GM18498 (cell line): Measurements from ENCODE around the gene NRL.

Source experiments
- ATAC-seq: cut with Tn5 transposase; IDR thresholded peaks from one replicate; pipeline ENCODE4 v1.9.1; 2021; ENCODE audit warnings: mild to moderate bottlenecking, moderate library complexity; ENCODE audit not compliant: unreplicated experiment

Gene NRL

DNA sequence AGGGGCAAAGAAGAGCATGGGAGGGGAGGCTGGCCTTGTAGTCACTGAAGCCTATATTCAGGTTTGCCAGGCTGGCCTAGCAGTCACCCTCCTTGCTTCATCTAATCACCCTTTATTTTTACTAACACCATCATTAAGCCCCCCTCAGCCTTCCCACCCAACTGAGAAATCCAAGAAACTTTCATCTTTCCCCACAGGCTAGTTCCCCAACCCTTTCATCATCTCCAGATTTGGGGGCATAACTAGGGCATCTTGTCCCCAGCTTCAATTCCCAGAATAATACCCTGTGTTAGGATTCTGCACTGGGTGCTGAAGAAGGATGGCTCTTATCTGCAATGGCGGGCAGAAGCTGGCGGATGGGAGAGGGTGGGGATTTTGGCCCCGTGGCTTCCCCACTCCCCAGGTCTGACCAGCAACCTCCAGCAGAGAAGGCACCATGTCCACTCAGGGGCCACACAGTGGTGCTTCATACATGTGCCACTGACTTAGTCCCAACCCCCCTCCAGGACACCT lies 13.7 kb downstream of the NRL start:
- ATAC-seq: no peak

DNA sequence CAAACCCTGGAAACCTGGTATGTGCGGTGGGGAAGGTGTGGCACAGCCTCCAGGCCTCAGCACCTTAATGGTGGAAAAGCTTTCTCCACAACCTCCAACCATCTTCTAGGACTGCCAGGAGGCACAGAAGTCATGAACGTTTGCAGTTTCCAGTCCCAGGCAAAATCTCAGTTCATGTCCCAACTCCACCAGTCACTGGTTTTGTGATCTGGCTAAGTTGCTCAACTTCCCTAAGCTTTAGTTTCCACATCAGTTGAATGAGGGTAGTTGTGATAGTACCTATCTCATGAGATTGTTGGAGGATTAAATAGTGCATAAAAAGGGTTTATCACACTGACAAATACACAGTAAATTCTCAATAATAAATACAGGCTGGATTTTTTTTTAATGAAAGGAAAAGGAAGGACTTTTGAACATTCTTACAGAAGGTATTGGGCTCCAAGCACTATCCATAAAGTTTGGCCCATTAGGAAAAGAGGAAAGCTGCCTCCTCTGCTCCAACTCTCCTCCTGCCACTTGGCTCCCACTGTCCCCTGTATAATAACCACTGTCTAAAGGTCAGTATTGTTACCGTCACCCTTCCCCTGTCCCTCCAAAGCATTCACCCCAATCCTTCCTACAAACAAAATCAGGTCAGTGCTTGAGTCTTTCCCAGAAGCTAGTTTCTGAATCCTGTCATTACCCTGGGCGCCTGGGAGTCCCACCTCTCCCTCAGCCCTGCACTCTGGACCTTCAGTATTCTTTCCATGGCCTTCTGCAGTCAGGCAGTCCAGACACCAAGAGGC lies 14.4 kb downstream of the NRL start:
- ATAC-seq: no peak

DNA sequence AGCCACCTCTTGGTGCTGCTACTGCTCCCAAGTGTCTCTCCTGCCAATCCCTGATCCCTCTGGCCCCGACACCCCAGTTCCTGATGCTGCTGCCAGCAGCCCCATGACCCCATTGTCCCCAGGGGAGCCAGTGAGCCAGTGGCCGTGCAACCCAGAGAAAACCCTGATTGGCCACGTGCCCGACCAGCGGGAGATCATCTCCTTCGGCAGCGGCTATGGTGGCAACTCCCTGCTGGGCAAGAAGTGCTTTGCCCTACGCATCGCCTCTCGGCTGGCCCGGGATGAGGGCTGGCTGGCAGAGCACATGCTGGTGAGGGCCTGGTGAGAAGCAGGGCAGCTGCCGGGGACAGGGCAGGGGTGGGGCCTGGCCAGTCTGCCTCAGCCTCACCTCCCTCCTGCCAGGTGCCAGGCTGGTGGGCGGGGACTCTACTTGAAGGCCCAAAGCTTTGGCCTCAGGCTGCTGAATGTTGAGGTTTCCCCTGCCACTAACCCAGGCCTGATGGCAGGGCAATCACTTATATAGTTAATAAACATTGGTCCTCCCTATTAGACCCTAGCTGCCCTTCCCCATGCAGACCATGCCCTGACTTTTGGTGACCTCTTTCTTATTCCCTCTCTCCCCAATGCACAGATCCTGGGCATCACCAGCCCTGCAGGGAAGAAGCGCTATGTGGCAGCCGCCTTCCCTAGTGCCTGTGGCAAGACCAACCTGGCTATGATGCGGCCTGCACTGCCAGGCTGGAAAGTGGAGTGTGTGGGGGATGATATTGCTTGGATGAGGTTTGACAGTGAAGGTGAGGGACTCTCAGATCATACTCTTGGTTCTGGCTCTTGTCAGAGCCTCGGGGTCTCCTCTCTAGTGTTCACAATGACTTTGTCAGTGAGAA lies 15.6 kb downstream of the NRL start:
- no peak for ATAC-seq

DNA sequence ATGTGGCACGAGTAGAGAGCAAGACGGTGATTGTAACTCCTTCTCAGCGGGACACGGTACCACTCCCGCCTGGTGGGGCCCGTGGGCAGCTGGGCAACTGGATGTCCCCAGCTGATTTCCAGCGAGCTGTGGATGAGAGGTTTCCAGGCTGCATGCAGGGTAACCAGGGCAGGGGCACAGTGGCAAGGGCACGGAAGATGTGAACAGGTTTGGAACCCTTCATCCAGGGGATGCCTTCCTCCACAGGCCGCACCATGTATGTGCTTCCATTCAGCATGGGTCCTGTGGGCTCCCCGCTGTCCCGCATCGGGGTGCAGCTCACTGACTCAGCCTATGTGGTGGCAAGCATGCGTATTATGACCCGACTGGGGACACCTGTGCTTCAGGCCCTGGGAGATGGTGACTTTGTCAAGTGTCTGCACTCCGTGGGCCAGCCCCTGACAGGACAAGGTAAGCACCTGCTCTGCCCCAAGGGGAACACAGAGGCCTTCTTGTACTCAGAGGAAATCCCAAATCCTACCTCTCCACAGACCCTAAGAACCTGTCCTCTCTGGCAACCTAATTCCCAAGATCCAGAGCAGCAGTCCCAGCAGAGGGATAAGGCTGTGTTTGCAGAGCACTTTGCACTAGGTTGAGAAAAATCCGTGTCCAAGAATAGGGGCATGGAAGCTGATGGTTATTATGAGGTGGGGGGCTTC lies 16.4 kb downstream of the NRL start:
- no peak for ATAC-seq

DNA sequence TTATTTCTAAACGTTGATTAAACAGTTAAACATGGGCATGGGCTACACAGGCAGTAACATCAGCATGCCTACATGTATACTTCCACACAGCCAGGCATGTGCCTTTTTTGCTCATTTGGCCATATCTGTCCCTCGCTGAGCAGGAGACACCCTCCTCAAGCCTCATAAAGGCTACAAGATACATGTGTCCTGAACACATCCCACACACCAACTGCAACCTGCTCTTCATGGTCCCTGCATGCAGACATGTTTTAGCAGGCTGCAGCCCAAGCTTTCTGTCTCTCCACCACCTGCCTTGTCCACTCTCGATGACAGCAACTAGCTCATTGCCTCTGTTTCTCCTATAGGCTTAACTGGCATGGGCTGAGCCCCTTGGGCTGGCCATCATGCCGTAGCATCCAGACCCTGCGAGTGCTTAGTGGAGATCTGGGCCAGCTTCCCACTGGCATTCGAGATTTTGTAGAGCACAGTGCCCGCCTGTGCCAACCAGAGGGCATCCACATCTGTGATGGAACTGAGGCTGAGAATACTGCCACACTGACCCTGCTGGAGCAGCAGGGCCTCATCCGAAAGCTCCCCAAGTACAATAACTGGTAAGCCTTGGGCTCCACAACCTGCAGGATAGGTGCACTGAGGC lies 18.1 kb downstream of the NRL start:
- ATAC-seq: no peak

GRCh38 chr14:24095271-24096068 lies 19.3 kb downstream of the NRL start:
- ATAC-seq: peak; percentile 69

DNA sequence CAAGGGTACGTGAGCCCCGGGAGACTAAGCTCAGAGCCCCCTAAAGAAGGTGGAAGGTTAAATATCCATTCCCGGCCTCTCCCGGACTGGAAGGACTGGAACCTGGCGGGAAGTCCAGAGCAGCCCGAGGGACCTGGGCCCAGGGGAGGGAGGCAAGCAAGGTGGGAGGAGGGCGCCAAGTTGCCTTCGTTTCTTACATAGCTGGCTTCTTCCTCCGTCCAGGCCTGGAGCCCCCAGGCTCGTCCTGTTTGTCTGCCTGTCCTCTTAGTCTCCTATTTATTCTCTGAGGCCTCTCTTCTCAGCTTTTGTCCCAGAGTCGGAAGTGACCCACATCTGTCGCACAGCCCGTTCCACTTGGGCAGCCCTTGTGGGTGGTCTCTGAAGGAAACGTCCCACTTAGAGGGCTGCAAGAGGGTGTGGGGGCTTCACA lies 19.9 kb downstream of the NRL start:
- ATAC-seq: peak; percentile 1

DNA sequence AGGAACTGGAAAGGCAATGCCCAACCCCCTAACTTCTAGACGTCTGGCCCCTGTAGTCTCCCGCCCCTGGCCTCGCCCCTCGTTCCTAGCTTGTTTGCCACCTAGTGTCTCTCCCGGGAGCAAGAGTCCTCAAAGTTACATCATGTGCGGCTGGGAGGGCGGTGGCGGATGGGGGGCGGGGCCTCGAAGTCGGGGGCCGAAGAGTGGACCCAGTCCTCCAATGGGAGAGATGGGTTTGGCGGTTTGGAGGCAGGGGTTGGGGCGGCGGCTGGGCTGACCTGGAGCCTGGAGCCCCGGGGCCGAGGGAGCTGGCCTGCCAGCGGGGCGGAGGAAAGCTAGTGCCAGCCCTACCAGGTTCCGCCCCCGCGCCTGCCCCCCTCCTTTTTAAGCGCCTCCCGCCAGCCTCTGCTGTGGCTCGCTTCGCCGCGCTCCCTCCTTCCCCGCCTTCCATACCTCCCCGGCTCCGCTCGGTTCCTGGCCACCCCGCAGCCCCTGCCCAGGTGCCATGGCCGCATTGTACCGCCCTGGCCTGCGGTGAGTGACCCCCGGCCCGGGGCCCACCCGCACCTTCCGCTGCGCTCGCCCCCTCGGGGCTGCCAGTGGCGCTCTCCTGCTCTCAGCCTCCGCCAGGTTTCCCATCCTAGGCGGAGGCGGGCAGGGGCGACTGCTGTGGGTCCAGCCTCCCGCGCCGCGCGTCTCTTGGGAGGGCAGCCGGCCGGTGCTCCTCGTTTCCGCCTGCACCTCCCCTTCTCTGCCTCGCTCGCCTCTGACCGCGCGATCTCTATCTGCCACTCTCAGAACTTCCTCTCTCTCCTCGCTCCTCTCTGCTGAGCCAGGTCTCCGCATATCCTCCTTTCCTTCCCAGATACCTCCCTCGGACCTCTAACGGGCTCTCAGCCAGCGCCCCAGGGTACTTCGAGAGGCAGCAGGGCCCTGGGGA lies 20.6 kb downstream of the NRL start, which contains the start of gene PCK2:
PCK2 (plus strand) TSS at position 411 of the 940 bp plus-strand sequence; CDS start at position 506, 95 bp downstream.
- ATAC-seq: peak; percentile 55

- no peak for ATAC-seq
These were observed 21.4 kb downstream of the NRL start for GRCh38 chr14:24093207-24093900.

DNA sequence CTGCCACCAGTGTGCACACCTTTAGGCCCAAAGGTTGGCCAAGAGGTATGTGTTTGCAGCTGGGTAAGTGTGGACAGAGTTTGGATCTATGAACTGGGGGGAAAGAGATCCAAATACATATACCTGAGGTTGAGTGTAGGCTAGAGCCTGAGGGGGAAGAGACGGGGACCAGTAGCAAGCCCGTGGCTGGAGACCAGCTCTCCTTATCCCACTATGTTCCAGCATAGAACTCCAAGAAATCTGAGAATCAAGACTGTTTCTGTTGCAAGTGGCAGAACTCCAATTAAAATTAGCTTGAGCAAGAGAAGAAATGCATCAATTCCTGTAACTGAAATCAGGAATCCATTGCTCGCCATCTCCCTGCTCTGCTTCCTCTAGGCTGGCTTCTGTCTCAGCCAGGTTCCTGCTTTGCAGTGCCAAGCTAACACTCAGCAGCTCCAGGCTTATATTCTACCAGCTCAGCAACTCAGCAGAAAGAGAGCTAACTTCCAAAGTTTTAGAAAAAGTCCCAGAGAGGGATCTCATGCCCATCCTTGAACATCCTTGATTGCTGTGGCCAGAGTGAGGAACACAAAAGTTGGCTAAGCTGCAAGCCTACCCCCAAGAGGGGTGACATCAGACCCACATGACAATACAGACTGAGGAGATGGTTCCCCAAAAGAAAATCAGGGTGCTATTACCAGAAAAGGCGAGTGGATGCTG lies 22.1 kb downstream of the NRL start:
- no peak for ATAC-seq

DNA sequence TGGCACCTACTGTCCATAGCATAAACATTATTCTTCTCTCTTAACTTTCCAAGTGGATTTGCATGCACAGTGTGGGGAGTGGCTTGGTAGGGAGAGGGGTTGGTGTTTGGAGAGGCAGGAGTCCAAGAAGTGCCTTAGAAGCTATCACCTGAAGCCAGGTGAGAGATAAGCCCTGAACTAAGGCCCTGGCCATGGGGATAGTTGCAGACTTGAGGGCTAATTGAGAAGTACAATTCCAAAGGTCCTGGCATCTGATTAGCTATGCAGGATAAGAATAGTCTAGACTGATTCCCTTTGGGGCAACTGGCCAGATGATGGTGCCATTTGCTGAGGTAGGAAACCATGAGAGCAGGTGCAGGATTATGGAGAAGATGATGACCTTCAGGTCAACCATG lies 22.6 kb downstream of the NRL start:
- no peak for ATAC-seq

GRCh38 chr14:24089890-24090289 lies 24.9 kb downstream of the NRL start:
- ATAC-seq: no peak

GRCh38 chr14:24088095-24088494 lies 26.7 kb downstream of the NRL start:
- ATAC-seq: no peak

GRCh38 chr14:24087004-24087403 lies 27.7 kb downstream of the NRL start:
- no peak for ATAC-seq

GRCh38 chr14:24086193-24086955 lies 28.4 kb downstream of the NRL start:
- ATAC-seq: no peak

DNA sequence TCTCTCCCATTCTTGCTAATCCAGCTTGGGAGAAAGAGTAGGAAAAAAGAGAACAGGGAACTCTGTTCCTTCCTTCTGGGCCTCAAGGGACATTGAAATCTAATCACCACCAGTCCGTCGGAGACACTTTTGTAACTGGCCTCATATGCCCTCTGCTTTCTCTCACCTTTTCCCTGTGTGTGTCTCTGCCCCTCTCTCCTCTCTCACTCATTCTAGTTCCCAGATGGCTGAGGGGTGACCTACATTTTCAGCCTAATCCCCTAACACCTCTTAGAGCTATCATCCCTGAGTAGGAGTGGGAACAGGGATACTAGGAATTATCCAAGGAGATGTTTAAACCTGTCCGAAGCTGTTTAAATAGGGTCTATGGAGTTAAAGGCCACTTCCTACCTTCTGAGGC lies 29.5 kb downstream of the NRL start:
- no peak for ATAC-seq

DNA sequence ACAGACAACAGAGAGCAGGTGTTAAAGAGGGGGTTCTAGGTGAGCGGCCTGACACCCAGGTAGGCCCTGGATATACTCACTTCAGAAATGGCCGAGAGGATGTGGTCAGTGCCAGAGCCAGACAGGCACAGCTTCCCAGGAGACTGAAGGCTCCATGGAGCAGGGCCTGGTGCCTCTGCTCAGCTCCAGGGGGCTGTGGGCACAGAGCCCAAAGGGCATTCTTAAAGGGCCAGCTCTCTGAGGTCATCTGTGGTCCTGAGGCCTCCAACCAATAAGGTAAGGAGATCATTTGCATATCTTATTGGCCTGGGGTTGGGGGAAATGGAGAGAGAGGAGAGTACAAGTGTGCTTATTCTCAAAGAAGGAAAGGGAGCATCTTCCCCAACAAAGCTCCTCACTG lies 30.3 kb downstream of the NRL start:
- ATAC-seq: no peak
